Stomach (tissue), 4 donors: Measurements from ENCODE around the gene CHST11.

Experiments
- EP300 ChIP-seq: sonication (generic); formaldehyde crosslinking; IDR thresholded peaks from one replicate; pipeline ENCODE4 v1.6.1; 2017; ENCODE audit warnings: antibody characterized with exemption
- POLR2A ChIP-seq, 4 donors: fragments of 450-650 bp; IDR thresholded peaks; one replicate each; pipeline ENCODE4 v1.6.1; 2016; ENCODE audit warnings: antibody characterized with exemption in 4 of 4, control low read depth in 2 of 4, mild to moderate bottlenecking in 1 of 4, moderate library complexity in 1 of 4
- POLR2AphosphoS5 ChIP-seq, 3 donors: sonication (generic); formaldehyde crosslinking; IDR thresholded peaks; one replicate each; pipeline ENCODE4 v1.6.1; 2016; ENCODE audit warnings: antibody characterized with exemption in 3 of 3
- TF ChIP-seq, protein P1 (sequence below), 7 experiments: fragments of 450-650 bp in 4 of 7; fragments of 200-600 bp in 3 of 7; sonication (generic) in 3 of 7; IDR thresholded peaks; one replicate each; pipeline ENCODE4 v1.5.1; 2016 to 2019; ENCODE audit warnings: antibody characterized with exemption in 7 of 7, control low read depth in 2 of 7, mild to moderate bottlenecking in 1 of 7

GRCh38 chr12:104637604-104638003 lies 180.9 kb downstream of the CHST11 start:
- TF ChIP-seq, protein P1, sequence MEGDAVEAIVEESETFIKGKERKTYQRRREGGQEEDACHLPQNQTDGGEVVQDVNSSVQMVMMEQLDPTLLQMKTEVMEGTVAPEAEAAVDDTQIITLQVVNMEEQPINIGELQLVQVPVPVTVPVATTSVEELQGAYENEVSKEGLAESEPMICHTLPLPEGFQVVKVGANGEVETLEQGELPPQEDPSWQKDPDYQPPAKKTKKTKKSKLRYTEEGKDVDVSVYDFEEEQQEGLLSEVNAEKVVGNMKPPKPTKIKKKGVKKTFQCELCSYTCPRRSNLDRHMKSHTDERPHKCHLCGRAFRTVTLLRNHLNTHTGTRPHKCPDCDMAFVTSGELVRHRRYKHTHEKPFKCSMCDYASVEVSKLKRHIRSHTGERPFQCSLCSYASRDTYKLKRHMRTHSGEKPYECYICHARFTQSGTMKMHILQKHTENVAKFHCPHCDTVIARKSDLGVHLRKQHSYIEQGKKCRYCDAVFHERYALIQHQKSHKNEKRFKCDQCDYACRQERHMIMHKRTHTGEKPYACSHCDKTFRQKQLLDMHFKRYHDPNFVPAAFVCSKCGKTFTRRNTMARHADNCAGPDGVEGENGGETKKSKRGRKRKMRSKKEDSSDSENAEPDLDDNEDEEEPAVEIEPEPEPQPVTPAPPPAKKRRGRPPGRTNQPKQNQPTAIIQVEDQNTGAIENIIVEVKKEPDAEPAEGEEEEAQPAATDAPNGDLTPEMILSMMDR (IDR thresholded peaks at IDR 0.05): no peak
- TF ChIP-seq POLR2A (IDR thresholded peaks at IDR 0.05) (no peak), POLR2AphosphoS5 (IDR thresholded peaks at IDR 0.05) (no peak), EP300 (no peak)
